RWPE2 (cell line): ENCODE measurements around the gene ARHGDIG.

Experiments used
- ATAC-seq: fragments of 200-7000 bp; cut with Tn5 transposase; 3 replicates; pipeline ENCODE4 v1.9.1; 2021; ENCODE audit warnings: low read depth
- DNase-seq: peaks from one replicate; pipeline ENCODE4 v3.0.0-alpha.2; 2020; ENCODE audit warnings: low spot score
- H3K27ac ChIP-seq: fragments of 450-650 bp; 2 replicates; pipeline ENCODE4 v1.5.1; 2017; ENCODE audit warnings: mild to moderate bottlenecking; ENCODE audit not compliant: poor library complexity, severe bottlenecking
- H3K27me3 ChIP-seq: fragments of 250-450 bp; sonication (Bioruptor Pico); 2 replicates; pipeline ENCODE4 v1.5.1; 2021; ENCODE audit warnings: mild to moderate bottlenecking, moderate library complexity; ENCODE audit not compliant: insufficient read depth, poor library complexity, severe bottlenecking
- H3K36me3 ChIP-seq: fragments of 250-450 bp; sonication (Bioruptor Pico); 2 replicates; pipeline ENCODE4 v1.5.1; 2020; ENCODE audit warnings: low read depth, mild to moderate bottlenecking, moderate library complexity
- H3K4me1 ChIP-seq: fragments of 250-450 bp; sonication (Bioruptor Pico); 2 replicates; pipeline ENCODE4 v1.5.1; 2021; ENCODE audit warnings: mild to moderate bottlenecking, moderate library complexity; ENCODE audit not compliant: insufficient read depth, poor library complexity, severe bottlenecking
- H3K4me3 ChIP-seq: fragments of 250-450 bp; sonication (Bioruptor Pico); 2 replicates; pipeline ENCODE4 v1.5.1; 2021; ENCODE audit warnings: mild to moderate bottlenecking, moderate library complexity; ENCODE audit not compliant: severe bottlenecking
- H3K9me3 ChIP-seq: fragments of 250-450 bp; sonication (Bioruptor Pico); 2 replicates; pipeline ENCODE4 v1.5.1; 2021; ENCODE audit warnings: mild to moderate bottlenecking, moderate library complexity; ENCODE audit not compliant: severe bottlenecking
- TF ChIP-seq, protein P1 (sequence below): fragments of 450-650 bp; IDR thresholded peaks from one replicate; pipeline ENCODE4 v1.5.1; 2017; ENCODE audit warnings: mild to moderate bottlenecking, moderate library complexity; ENCODE audit not compliant: poor library complexity, severe bottlenecking

Gene ARHGDIG

DNA sequence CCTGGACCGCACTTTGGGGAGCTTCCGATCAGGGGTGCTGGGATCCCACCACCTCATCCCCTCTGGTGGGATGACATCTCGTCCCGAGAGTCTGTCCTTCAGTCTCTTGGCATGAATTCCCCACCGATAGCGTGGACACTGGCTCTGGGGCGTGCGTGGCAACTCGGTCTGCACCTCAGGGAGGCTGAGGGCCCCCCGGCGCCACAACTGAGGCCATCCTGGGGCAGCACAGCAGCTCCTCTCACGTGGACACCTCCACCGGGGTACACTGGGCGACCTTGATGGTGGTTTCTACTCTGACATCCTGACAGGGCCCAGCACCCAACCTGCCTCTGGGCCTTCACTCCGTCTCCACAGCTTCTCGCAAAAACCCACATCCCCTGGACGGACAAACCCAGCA, 11.1 kb downstream of the ARHGDIG start:
- Histone ChIP-seq H3K4me3 (no peak overlapping the region), H3K27ac (no peak overlapping the region), H3K27me3 (no peaks in the 10 kb centered on the region), H3K9me3 (no peaks in the 10 kb centered on the region), H3K36me3 (peaks cover 26% of the 10 kb centered on the region), H3K4me1 (no peaks in the 10 kb centered on the region)
- DNase-seq (no peak), ATAC-seq (no peak)
- TF ChIP-seq, protein P1, sequence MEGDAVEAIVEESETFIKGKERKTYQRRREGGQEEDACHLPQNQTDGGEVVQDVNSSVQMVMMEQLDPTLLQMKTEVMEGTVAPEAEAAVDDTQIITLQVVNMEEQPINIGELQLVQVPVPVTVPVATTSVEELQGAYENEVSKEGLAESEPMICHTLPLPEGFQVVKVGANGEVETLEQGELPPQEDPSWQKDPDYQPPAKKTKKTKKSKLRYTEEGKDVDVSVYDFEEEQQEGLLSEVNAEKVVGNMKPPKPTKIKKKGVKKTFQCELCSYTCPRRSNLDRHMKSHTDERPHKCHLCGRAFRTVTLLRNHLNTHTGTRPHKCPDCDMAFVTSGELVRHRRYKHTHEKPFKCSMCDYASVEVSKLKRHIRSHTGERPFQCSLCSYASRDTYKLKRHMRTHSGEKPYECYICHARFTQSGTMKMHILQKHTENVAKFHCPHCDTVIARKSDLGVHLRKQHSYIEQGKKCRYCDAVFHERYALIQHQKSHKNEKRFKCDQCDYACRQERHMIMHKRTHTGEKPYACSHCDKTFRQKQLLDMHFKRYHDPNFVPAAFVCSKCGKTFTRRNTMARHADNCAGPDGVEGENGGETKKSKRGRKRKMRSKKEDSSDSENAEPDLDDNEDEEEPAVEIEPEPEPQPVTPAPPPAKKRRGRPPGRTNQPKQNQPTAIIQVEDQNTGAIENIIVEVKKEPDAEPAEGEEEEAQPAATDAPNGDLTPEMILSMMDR: no peak

GRCh38 chr16:293043-293775, 12.8 kb downstream of the ARHGDIG start:
- DNase-seq (no peak), ATAC-seq (no peak)
- peaks cover 20% of the 10 kb centered on the region for H3K36me3 ChIP-seq
- H3K27me3 ChIP-seq: no peaks in the 10 kb centered on the region
- H3K9me3 ChIP-seq: no peaks in the 10 kb centered on the region
- H3K4me1 ChIP-seq: no peaks in the 10 kb centered on the region
- H3K27ac ChIP-seq: no peak overlapping the region
- H3K4me3 ChIP-seq: no peak overlapping the region
- TF ChIP-seq, protein P1: no peak

DNA sequence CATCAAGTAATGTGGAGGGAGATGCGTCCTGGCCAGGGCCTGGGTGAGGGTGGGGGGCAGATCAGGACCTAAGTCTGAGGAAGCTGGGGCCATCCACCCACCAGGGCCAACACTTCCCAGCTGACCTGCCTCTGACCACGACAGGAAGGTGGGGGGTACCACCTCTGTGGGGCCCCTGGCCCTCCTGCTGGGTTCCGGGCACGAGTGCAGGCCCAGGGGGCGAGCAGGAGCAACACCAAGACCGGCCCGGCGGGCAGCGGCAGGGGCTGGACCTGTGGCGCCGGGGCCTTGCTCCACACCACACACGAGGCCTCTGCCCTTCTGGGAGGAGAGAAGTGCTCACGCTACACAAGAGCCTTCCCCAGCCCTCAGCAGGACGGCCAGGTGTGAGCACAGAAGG, 15.9 kb downstream of the ARHGDIG start:
- Histone ChIP-seq H3K36me3 (peaks cover 22% of the 10 kb centered on the region), H3K27ac (no peak overlapping the region), H3K9me3 (no peaks in the 10 kb centered on the region), H3K4me3 (no peak overlapping the region), H3K4me1 (no peaks in the 10 kb centered on the region), H3K27me3 (no peaks in the 10 kb centered on the region)
- no peak for ATAC-seq
- TF ChIP-seq, protein P1: no peak
- DNase-seq: no peak

DNA sequence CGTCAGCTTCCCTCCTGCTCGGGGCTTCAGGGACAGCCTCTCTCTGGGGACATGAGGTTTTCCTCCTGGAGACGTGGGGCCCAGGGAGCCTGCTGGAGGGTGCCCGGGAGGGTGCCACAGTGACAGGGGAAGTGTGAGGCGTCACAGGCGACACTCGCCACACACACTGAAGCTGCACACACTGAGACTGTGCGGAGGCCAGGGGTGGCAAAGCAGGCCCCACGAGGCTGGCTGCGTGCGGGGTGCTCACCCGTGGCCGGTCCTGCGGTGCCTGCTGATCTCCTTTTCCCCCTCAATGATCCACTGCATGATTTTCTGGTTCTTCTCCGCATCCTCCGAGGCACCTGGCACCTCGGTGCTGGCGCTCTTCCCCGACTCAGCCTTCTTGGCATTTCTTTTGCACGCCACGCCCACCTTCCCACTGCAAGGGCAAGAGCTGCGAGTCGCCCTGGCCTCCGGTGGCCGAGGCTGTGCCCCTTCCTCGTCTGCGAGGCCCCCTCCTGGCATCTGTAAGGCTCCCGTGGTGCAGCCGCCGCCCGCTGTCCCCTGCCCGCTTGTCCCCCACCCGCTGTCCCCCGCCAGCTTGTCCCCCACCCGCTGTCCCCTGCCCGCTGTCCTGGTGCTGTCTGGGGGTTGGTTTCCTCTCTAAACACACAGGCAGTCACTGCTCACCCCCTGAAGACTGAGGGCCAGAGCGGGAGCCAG, 16.6 kb downstream of the ARHGDIG start:
- Histone ChIP-seq H3K4me3 (no peak overlapping the region), H3K4me1 (no peaks in the 10 kb centered on the region), H3K36me3 (peaks cover 22% of the 10 kb centered on the region), H3K9me3 (no peaks in the 10 kb centered on the region), H3K27ac (no peak overlapping the region), H3K27me3 (no peaks in the 10 kb centered on the region)
- ATAC-seq (no peak), DNase-seq (peak; percentile 62)
- TF ChIP-seq, protein P1: no peak

DNA sequence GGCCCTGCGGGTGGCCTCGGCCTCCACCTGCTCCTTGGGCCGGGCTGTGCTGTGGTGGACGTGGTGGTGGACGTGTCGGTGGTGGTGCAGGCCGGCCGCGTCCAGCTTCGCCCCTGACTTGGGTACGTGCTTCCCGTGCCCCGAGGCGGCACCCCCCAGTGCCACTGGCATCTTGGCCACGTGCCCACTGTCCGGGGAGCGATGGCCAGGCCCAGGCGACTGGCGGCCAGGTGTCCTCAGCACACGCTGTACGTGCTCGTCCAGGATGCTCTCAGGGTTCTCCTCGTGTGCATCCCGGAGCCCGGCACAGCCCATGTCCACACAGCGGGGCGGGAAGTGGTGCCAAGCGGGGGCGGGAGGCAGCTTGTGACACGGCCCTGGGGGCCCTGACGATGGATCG, 17.4 kb downstream of the ARHGDIG start:
- Histone ChIP-seq H3K27me3 (no peaks in the 10 kb centered on the region), H3K4me3 (no peak overlapping the region), H3K9me3 (no peaks in the 10 kb centered on the region), H3K4me1 (no peaks in the 10 kb centered on the region), H3K27ac (no peak overlapping the region), H3K36me3 (peaks cover 22% of the 10 kb centered on the region)
- TF ChIP-seq, protein P1: no peak
- peak; percentile 62 for DNase-seq
- ATAC-seq: no peak
